ENCODE measurements around the gene REXO1.
A peak's percentile ranks its signal among the peaks of the same experiment; 100 is the strongest.

The REXO1 gene

GRCh38 chr19:1874554-1875185 is 26.4 kb upstream of the REXO1 start:
- TF ChIP-seq FOXP2 (optimal IDR thresholded peaks at IDR 0.05; ENCODE audit: borderline replicate concordance, extremely low read depth, extremely low read length, insufficient read depth) = no peak
- TF ChIP-seq TAF1 (IDR thresholded peaks at IDR 0.05; ENCODE audit: borderline replicate concordance, insufficient read depth, low read length) = no peak
- TF ChIP-seq POLR2AphosphoS5 (IDR thresholded peaks at IDR 0.05; ENCODE audit: low read depth, low read length) = no peak
- TF ChIP-seq REST (IDR thresholded peaks at IDR 0.05; ENCODE audit: insufficient read depth in 1 of 2, low read depth in 2 of 2, low read length in 2 of 2) = no peak
- TF ChIP-seq SIN3A (IDR thresholded peaks at IDR 0.05; ENCODE audit: borderline replicate concordance, insufficient read depth, low read length) = no peak

GRCh38 chr19:1873524-1874473 is 25.5 kb upstream of the REXO1 start:
- TF ChIP-seq REST (IDR thresholded peaks at IDR 0.05; ENCODE audit: insufficient read depth in 1 of 2, low read depth in 2 of 2, low read length in 2 of 2) (no peak), TAF1 (IDR thresholded peaks at IDR 0.05; ENCODE audit: borderline replicate concordance, insufficient read depth, low read length) (peak; percentile 17; the same call in 1 of the 2 replicates), SIN3A (IDR thresholded peaks at IDR 0.05; ENCODE audit: borderline replicate concordance, insufficient read depth, low read length) (no peak), POLR2AphosphoS5 (IDR thresholded peaks at IDR 0.05; ENCODE audit: low read depth, low read length) (no peak)

- no peak for TF ChIP-seq FOXP2 (optimal IDR thresholded peaks at IDR 0.05; ENCODE audit: borderline replicate concordance, extremely low read depth, extremely low read length, insufficient read depth)
- no peak for TF ChIP-seq SIN3A (IDR thresholded peaks at IDR 0.05; ENCODE audit: borderline replicate concordance, insufficient read depth, low read length)
- TF ChIP-seq REST (IDR thresholded peaks at IDR 0.05; ENCODE audit: insufficient read depth in 1 of 2, low read depth in 2 of 2, low read length in 2 of 2) = no peak
- no peak for TF ChIP-seq POLR2AphosphoS5 (IDR thresholded peaks at IDR 0.05; ENCODE audit: low read depth, low read length)
- no peak for TF ChIP-seq TAF1 (IDR thresholded peaks at IDR 0.05; ENCODE audit: borderline replicate concordance, insufficient read depth, low read length)
Measured at GRCh38 chr19:1872807-1873523, 24.7 kb upstream of the REXO1 start.

- TF ChIP-seq SIN3A (IDR thresholded peaks at IDR 0.05; ENCODE audit: borderline replicate concordance, insufficient read depth, low read length) (no peak), REST (IDR thresholded peaks at IDR 0.05; ENCODE audit: insufficient read depth in 1 of 2, low read depth in 2 of 2, low read length in 2 of 2) (no peak), POLR2AphosphoS5 (IDR thresholded peaks at IDR 0.05; ENCODE audit: low read depth, low read length) (no peak), FOXP2 (optimal IDR thresholded peaks at IDR 0.05; ENCODE audit: borderline replicate concordance, extremely low read depth, extremely low read length, insufficient read depth) (no peak), TAF1 (IDR thresholded peaks at IDR 0.05; ENCODE audit: borderline replicate concordance, insufficient read depth, low read length) (no peak)
Measured at GRCh38 chr19:1871630-1872029, 23.3 kb upstream of the REXO1 start.

Data from PFSK-1 (cell line).